H1 (cell line): ENCODE data around the gene IREB2. TPM values are rescaled to one million over a fixed set of nuclear protein-coding genes. Genes with fewer than 3 reads are reported as not detected.

Source experiments
- BCL11A ChIP-seq, 2 experiments: IDR thresholded peaks; one replicate each; pipeline ENCODE4 v1.6.1; 2011; ENCODE audit warnings: low read depth in 2 of 2, low read length in 2 of 2, mild to moderate bottlenecking in 2 of 2
- CBX5 ChIP-seq: fragments of 300-800, 300-1000 bp; sonication (generic); IDR thresholded peaks from 2 replicates; pipeline ENCODE4 v1.7.1; 2016; ENCODE audit warnings: antibody characterized with exemption, low read length, low read depth
- FOSL1 ChIP-seq: IDR thresholded peaks from 2 replicates; pipeline ENCODE4 v1.6.1; 2011; ENCODE audit warnings: mild to moderate bottlenecking, low read depth, low read length, moderate library complexity; ENCODE audit not compliant: insufficient read depth
- polyA plus RNA-seq, 7 experiments: library from polyadenylated mRNA; depleted of rRNA in 3 of 7; stranded (reverse) in 5 of 7; unstranded in 2 of 7; fragments of >200 nt in 5 of 7; fragments of 200-250 nt in 2 of 7; gene quantifications; 1 replicate in 5 of 7; 2 replicates in 1 of 7; 4 replicates in 1 of 7; pipeline versions ENCODE4 v1.2.1 to v1.2.3, GENCODE V29; 2011 to 2013; ENCODE audit warnings: missing spikeins in 2 of 7, mixed read lengths in 2 of 7
- total RNA-seq: library from RNA; stranded (reverse); fragmentation: NEBNext Ultra II Directional; extraction: Animal tissue kit (Norgen Biotek cat#: 25700); gene quantifications from 2 replicates; pipeline ENCODE4 v1.2.1, GENCODE V29; 2021

The IREB2 gene
- total and polyA plus RNA-seq, 2 of the 8 experiments (the other 6 are each of a cell fraction or from before 2014, with no cell fraction given), result 21.0 to 103 TPM

GRCh38 chr15:78550815-78551214 is 112.8 kb downstream of the IREB2 start (continued):
- TF ChIP-seq FOSL1, result no peak
- TF ChIP-seq CBX5, result no peak
- no peak for TF ChIP-seq BCL11A (IDR thresholded peaks at IDR 0.05; ENCODE audit: low read depth in 2 of 2, low read length in 2 of 2)

Other genes with a start within 250 kb of the IREB2 start
- 6.1 and 7.1 TPM in 2 replicates for gene ACSBG1, start 203.7 kb upstream of the IREB2 start, total RNA-seq
- gene ACSBG1, start 203.7 kb upstream of the IREB2 start, polyA plus RNA-seq (2011; rRNA removed), result 5.4 and 11.9 TPM in 2 replicates
- gene DNAJA4, start 173.7 kb upstream of the IREB2 start, total RNA-seq, result 2.5 and 3.6 TPM in 2 replicates
- 5.1 and 6.2 TPM in 2 replicates for gene DNAJA4, start 173.7 kb upstream of the IREB2 start, polyA plus RNA-seq (2011; rRNA removed)
- 44.2 and 44.7 TPM in 2 replicates for gene SKIC8, start 138.6 kb upstream of the IREB2 start, total RNA-seq
- gene SKIC8, start 138.6 kb upstream of the IREB2 start, polyA plus RNA-seq (2011; rRNA removed), result 42.3 and 77.7 TPM in 2 replicates
- 385 and 388 TPM in 2 replicates for gene CRABP1, start 97.9 kb upstream of the IREB2 start, total RNA-seq
- 600 and 655 TPM in 2 replicates for gene CRABP1, start 97.9 kb upstream of the IREB2 start, polyA plus RNA-seq (2011; rRNA removed)
- 3.1 and 3.7 TPM in 2 replicates for gene HYKK, start 69.4 kb downstream of the IREB2 start, total RNA-seq
- gene HYKK, start 69.4 kb downstream of the IREB2 start, polyA plus RNA-seq (2011; rRNA removed), result 1.7 and 2.0 TPM in 2 replicates
- 336 and 348 TPM in 2 replicates for gene PSMA4, start 102.2 kb downstream of the IREB2 start, total RNA-seq
- gene PSMA4, start 102.2 kb downstream of the IREB2 start, polyA plus RNA-seq (2011; rRNA removed), result 217 and 445 TPM in 2 replicates
- 29.3 and 31.4 TPM in 2 replicates for gene CHRNA5, start 127.3 kb downstream of the IREB2 start, total RNA-seq
- gene CHRNA5, start 127.3 kb downstream of the IREB2 start, polyA plus RNA-seq (2011; rRNA removed), result 5.4 and 13.5 TPM in 2 replicates
- gene CHRNA3, start 182.8 kb downstream of the IREB2 start, total RNA-seq, result 2.1 TPM in 2 replicates
- 4.4 and 4.7 TPM in 2 replicates for gene CHRNA3, start 182.8 kb downstream of the IREB2 start, polyA plus RNA-seq (2011; rRNA removed)
- 2.4 and 2.6 TPM in 2 replicates for gene CHRNB4, start 203.0 kb downstream of the IREB2 start, total RNA-seq
- gene CHRNB4, start 203.0 kb downstream of the IREB2 start, polyA plus RNA-seq (2011; rRNA removed), result 4.1 and 4.5 TPM in 2 replicates